Measurements from ENCODE around the gene DGKI. TPM values are rescaled to one million over a fixed set of nuclear protein-coding genes. Genes with fewer than 3 reads are reported as not detected.

DGKI gene
- total and polyA plus RNA-seq, 2 experiments from 2014 or later, result 0.16 to 1.0 TPM

DNA sequence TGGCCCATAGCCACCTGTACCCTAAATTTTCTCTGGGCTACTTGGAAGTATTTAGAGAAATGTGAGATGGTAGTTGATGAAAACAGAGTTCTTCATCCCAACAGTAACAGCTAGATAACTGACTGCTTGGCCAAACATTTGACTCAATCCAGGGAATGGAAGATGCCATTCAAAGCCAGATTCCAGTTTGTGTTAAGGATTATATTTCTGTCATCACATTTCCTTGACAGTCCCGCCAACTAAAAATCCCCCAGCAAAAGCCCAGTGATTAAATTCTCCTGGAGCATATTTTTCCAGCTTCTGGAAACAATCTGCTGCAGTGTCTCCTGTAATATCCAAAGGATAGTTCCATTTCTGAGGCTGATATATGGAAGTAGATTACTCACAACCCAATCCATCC lies 457.9 kb downstream of the DGKI start:
- H3K4me3 Mint-ChIP-seq, result no peak overlapping the region
- DNase-seq (ENCODE audit: low spot score) (no peak), ATAC-seq (no peak)
- Histone ChIP-seq H3K9me2 (ENCODE audit: insufficient read depth) (no peaks in the 10 kb centered on the region), H3K27ac (ENCODE audit: low read depth) (no peak overlapping the region), H3K27me3 (ENCODE audit: insufficient read depth) (no peaks in the 10 kb centered on the region), H3K4me2 (no peak overlapping the region), H3K4me1 (ENCODE audit: insufficient read depth) (peaks cover 27% of the 10 kb centered on the region), H3F3A (replicated peaks; ENCODE audit: low read depth) (no peaks in the 10 kb centered on the region), H2AFZ (no peak overlapping the region), H3K79me2 (replicated peaks; ENCODE audit: insufficient read depth) (no peaks in the 10 kb centered on the region), H3K36me3 (ENCODE audit: insufficient read depth) (no peaks in the 10 kb centered on the region), H3K4me3 (no peak overlapping the region), H4K20me1 (replicated peaks; ENCODE audit: insufficient read depth) (no peaks in the 10 kb centered on the region)
- no peak overlapping the region for H3K27ac Mint-ChIP-seq
- peaks cover 24% of the 10 kb centered on the region for H3K4me1 Mint-ChIP-seq
- no peaks in the 10 kb centered on the region for H3K36me3 Mint-ChIP-seq (ENCODE audit: low read depth)
- no peak for TF ChIP-seq EZH2 (IDR thresholded peaks at IDR 0.05; ENCODE audit: low read depth, unreplicated experiment)
- TF ChIP-seq ZNF114 (CRISPR knock-in tag; IDR thresholded peaks at IDR 0.05), result no peak
- TF ChIP-seq, protein P1, sequence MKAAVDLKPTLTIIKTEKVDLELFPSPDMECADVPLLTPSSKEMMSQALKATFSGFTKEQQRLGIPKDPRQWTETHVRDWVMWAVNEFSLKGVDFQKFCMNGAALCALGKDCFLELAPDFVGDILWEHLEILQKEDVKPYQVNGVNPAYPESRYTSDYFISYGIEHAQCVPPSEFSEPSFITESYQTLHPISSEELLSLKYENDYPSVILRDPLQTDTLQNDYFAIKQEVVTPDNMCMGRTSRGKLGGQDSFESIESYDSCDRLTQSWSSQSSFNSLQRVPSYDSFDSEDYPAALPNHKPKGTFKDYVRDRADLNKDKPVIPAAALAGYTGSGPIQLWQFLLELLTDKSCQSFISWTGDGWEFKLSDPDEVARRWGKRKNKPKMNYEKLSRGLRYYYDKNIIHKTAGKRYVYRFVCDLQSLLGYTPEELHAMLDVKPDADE (IDR thresholded peaks at IDR 0.05), result no peak
- no peak for TF ChIP-seq ZNF331 (CRISPR knock-in tag; IDR thresholded peaks at IDR 0.05; ENCODE audit: low read depth)
- TF ChIP-seq, protein P2, sequence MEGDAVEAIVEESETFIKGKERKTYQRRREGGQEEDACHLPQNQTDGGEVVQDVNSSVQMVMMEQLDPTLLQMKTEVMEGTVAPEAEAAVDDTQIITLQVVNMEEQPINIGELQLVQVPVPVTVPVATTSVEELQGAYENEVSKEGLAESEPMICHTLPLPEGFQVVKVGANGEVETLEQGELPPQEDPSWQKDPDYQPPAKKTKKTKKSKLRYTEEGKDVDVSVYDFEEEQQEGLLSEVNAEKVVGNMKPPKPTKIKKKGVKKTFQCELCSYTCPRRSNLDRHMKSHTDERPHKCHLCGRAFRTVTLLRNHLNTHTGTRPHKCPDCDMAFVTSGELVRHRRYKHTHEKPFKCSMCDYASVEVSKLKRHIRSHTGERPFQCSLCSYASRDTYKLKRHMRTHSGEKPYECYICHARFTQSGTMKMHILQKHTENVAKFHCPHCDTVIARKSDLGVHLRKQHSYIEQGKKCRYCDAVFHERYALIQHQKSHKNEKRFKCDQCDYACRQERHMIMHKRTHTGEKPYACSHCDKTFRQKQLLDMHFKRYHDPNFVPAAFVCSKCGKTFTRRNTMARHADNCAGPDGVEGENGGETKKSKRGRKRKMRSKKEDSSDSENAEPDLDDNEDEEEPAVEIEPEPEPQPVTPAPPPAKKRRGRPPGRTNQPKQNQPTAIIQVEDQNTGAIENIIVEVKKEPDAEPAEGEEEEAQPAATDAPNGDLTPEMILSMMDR (conservative IDR thresholded peaks at IDR 0.05; ENCODE audit: low read depth in 2 of 2), result no peak
- TF ChIP-seq NANOG (IDR thresholded peaks at IDR 0.05; ENCODE audit: borderline replicate concordance), result no peak
- TF ChIP-seq STAT1 (IDR thresholded peaks at IDR 0.05; ENCODE audit: unreplicated experiment), result no peak
- TF ChIP-seq EZH2phosphoT487 (IDR thresholded peaks at IDR 0.05; ENCODE audit: unreplicated experiment), result no peak
- no peak for TF ChIP-seq JUNB (IDR thresholded peaks at IDR 0.05; ENCODE audit: unreplicated experiment)
- TF ChIP-seq, protein P3, sequence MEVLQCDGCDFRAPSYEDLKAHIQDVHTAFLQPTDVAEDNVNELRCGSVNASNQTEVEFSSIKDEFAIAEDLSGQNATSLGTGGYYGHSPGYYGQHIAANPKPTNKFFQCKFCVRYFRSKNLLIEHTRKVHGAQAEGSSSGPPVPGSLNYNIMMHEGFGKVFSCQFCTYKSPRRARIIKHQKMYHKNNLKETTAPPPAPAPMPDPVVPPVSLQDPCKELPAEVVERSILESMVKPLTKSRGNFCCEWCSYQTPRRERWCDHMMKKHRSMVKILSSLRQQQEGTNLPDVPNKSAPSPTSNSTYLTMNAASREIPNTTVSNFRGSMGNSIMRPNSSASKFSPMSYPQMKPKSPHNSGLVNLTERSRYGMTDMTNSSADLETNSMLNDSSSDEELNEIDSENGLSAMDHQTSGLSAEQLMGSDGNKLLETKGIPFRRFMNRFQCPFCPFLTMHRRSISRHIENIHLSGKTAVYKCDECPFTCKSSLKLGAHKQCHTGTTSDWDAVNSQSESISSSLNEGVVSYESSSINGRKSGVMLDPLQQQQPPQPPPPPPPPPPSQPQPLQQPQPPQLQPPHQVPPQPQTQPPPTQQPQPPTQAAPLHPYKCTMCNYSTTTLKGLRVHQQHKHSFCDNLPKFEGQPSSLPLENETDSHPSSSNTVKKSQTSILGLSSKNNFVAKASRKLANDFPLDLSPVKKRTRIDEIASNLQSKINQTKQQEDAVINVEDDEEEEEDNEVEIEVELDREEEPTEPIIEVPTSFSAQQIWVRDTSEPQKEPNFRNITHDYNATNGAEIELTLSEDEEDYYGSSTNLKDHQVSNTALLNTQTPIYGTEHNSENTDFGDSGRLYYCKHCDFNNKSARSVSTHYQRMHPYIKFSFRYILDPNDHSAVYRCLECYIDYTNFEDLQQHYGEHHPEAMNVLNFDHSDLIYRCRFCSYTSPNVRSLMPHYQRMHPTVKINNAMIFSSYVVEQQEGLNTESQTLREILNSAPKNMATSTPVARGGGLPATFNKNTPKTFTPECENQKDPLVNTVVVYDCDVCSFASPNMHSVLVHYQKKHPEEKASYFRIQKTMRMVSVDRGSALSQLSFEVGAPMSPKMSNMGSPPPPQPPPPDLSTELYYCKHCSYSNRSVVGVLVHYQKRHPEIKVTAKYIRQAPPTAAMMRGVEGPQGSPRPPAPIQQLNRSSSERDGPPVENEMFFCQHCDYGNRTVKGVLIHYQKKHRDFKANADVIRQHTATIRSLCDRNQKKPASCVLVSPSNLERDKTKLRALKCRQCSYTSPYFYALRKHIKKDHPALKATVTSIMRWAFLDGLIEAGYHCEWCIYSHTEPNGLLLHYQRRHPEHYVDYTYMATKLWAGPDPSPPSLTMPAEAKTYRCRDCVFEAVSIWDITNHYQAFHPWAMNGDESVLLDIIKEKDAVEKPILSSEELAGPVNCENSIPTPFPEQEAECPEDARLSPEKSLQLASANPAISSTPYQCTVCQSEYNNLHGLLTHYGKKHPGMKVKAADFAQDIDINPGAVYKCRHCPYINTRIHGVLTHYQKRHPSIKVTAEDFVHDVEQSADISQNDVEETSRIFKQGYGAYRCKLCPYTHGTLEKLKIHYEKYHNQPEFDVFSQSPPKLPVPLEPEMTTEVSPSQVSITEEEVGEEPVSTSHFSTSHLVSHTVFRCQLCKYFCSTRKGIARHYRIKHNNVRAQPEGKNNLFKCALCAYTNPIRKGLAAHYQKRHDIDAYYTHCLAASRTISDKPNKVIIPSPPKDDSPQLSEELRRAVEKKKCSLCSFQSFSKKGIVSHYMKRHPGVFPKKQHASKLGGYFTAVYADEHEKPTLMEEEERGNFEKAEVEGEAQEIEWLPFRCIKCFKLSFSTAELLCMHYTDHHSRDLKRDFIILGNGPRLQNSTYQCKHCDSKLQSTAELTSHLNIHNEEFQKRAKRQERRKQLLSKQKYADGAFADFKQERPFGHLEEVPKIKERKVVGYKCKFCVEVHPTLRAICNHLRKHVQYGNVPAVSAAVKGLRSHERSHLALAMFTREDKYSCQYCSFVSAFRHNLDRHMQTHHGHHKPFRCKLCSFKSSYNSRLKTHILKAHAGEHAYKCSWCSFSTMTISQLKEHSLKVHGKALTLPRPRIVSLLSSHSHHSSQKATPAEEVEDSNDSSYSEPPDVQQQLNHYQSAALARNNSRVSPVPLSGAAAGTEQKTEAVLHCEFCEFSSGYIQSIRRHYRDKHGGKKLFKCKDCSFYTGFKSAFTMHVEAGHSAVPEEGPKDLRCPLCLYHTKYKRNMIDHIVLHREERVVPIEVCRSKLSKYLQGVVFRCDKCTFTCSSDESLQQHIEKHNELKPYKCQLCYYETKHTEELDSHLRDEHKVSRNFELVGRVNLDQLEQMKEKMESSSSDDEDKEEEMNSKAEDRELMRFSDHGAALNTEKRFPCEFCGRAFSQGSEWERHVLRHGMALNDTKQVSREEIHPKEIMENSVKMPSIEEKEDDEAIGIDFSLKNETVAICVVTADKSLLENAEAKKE (CRISPR knock-in tag; IDR thresholded peaks at IDR 0.05), result no peak
- TF ChIP-seq POLR2AphosphoS5 (IDR thresholded peaks at IDR 0.05; ENCODE audit: low read depth), result no peak
- TF ChIP-seq, protein P4, sequence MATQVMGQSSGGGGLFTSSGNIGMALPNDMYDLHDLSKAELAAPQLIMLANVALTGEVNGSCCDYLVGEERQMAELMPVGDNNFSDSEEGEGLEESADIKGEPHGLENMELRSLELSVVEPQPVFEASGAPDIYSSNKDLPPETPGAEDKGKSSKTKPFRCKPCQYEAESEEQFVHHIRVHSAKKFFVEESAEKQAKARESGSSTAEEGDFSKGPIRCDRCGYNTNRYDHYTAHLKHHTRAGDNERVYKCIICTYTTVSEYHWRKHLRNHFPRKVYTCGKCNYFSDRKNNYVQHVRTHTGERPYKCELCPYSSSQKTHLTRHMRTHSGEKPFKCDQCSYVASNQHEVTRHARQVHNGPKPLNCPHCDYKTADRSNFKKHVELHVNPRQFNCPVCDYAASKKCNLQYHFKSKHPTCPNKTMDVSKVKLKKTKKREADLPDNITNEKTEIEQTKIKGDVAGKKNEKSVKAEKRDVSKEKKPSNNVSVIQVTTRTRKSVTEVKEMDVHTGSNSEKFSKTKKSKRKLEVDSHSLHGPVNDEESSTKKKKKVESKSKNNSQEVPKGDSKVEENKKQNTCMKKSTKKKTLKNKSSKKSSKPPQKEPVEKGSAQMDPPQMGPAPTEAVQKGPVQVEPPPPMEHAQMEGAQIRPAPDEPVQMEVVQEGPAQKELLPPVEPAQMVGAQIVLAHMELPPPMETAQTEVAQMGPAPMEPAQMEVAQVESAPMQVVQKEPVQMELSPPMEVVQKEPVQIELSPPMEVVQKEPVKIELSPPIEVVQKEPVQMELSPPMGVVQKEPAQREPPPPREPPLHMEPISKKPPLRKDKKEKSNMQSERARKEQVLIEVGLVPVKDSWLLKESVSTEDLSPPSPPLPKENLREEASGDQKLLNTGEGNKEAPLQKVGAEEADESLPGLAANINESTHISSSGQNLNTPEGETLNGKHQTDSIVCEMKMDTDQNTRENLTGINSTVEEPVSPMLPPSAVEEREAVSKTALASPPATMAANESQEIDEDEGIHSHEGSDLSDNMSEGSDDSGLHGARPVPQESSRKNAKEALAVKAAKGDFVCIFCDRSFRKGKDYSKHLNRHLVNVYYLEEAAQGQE (IDR thresholded peaks at IDR 0.05; ENCODE audit: unreplicated experiment), result no peak
- peaks cover 2% of the 10 kb centered on the region for H3K27me3 Mint-ChIP-seq (ENCODE audit: insufficient read depth, low read depth, poor library complexity)
- H3K9me3 Mint-ChIP-seq, result no peaks in the 10 kb centered on the region

All from GM23338 (cell line).